Glomerular visceral epithelial cell (primary cell): ENCODE results near the gene IREB2.
"Not testable (repeated sequence)": the region's sequence is repeated elsewhere in the genome, so short reads cannot be mapped to it uniquely, and the experiment has no call there.

Experiments
- DNase-seq: peaks from one replicate; pipeline ENCODE4 v3.0.0-alpha.2; 2016; ENCODE audit errors: extremely low spot score

Gene IREB2

GRCh38 chr15:78437762-78438618, at the start of gene IREB2:
Gene IREB2 (plus strand): TSS chr15:78438216. CDS start chr15:78438338, 122 bp downstream.
- DNase-seq, result peak; percentile 98

GRCh38 chr15:78388865-78389264, 49.2 kb upstream of the IREB2 start:
- DNase-seq, result no peak

GRCh38 chr15:78389322-78389721, 48.7 kb upstream of the IREB2 start:
- DNase-seq, result no peak

- DNase-seq, result no peak
Measured at GRCh38 chr15:78389738-78390137, 48.3 kb upstream of the IREB2 start.

- DNase-seq, result no peak
Measured at GRCh38 chr15:78390242-78390641, 47.8 kb upstream of the IREB2 start.

- no peak for DNase-seq
Measured at GRCh38 chr15:78390826-78391225, 47.2 kb upstream of the IREB2 start.

- DNase-seq, result no peak
Measured at GRCh38 chr15:78391781-78392180, 46.2 kb upstream of the IREB2 start.

GRCh38 chr15:78392430-78392829, 45.6 kb upstream of the IREB2 start:
- DNase-seq, result no peak

GRCh38 chr15:78393137-78393536, 44.9 kb upstream of the IREB2 start:
- no peak for DNase-seq

- no peak for DNase-seq
Measured at GRCh38 chr15:78394026-78394425, 44.0 kb upstream of the IREB2 start.

- no peak for DNase-seq
Measured at GRCh38 chr15:78394981-78395616, 42.9 kb upstream of the IREB2 start.

- no peak for DNase-seq
Measured at GRCh38 chr15:78396186-78396814, 41.7 kb upstream of the IREB2 start.

GRCh38 chr15:78396976-78397375, 41.0 kb upstream of the IREB2 start:
- DNase-seq, result no peak

- DNase-seq, result no peak
Measured at GRCh38 chr15:78397382-78397781, 40.6 kb upstream of the IREB2 start.

- no peak for DNase-seq
Measured at GRCh38 chr15:78398076-78398825, 39.8 kb upstream of the IREB2 start.

GRCh38 chr15:78399091-78399490, 38.9 kb upstream of the IREB2 start:
- DNase-seq, result no peak

- no peak for DNase-seq
Measured at GRCh38 chr15:78402061-78402610, 35.9 kb upstream of the IREB2 start.

GRCh38 chr15:78404125-78404524, 33.9 kb upstream of the IREB2 start:
- no peak for DNase-seq

GRCh38 chr15:78404796-78405195, 33.2 kb upstream of the IREB2 start:
- not testable (repeated sequence) for DNase-seq

GRCh38 chr15:78405336-78405924, 32.6 kb upstream of the IREB2 start:
- DNase-seq, result no peak

GRCh38 chr15:78406016-78406585, 31.9 kb upstream of the IREB2 start:
- no peak for DNase-seq
